ENCODE results near the gene CNTNAP4. TPM values are rescaled to one million over a fixed set of nuclear protein-coding genes. Genes with fewer than 3 reads are reported as not detected.

The CNTNAP4 gene
- total RNA-seq, 1 experiment from 2014 or later = not detected

DNA sequence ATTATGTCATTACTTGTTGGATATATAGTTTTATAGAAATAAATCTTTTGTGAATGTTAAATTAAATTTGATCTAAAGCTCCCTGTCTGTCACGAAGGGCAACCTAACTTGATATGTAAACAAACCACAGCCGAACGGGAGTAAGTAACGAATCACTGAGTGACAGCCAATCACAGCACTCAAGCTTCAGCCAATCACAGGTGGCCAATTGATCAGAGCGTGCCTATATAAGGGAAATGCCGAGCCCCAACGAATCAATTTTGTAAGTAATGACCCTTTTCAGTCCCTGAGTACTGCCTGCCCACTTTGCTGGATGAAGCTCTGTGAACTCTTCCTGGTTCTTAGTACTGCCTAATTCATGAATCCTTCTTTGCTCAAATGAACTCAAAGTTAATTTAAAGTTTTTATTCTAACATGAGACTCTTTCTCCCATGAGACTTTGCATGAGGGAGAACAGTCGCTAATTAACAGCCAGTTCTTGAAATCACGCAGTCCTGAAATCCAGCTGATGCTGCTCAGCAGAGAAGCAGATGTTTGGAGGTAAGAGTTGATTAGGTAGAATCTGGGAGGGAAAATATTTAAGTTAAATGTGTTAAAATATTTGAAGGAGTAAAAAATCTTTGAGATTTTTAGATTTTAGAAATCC lies 302.2 kb downstream of the CNTNAP4 start:
- H3K36me3 ChIP-seq = no peaks in the 10 kb centered on the region
- no peaks in the 10 kb centered on the region for H3K9me3 ChIP-seq
- DNase-seq = no peak
- no peaks in the 10 kb centered on the region for H3K27me3 ChIP-seq
- no peak overlapping the region for H3K4me3 ChIP-seq

DNA sequence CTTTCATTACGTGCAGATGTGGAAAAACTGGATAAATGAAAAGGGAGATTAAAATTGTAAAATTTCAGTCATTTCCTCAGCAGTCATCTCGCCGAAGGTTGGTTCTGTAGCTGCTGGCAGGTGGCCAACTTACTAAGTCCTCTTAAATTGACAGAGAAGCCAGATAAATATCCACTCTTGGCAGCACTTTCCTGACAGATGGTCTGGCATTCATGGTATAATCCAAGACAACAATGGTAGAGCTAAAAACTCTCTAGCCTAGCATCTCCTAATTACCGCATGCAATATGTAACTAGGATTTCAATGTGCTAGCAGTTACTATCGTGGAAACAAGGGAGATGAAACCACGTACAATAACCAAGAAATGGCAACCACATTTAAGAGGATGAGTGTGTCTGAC lies 306.3 kb downstream of the CNTNAP4 start:
- Histone ChIP-seq H3K27me3 (no peaks in the 10 kb centered on the region), H3K36me3 (no peaks in the 10 kb centered on the region), H3K4me3 (no peak overlapping the region), H3K9me3 (no peaks in the 10 kb centered on the region)
- peak; percentile 49 for DNase-seq

GRCh38 chr16:76583945-76584344 lies 306.7 kb downstream of the CNTNAP4 start:
- Histone ChIP-seq H3K27me3 (no peaks in the 10 kb centered on the region), H3K4me3 (no peak overlapping the region), H3K36me3 (no peaks in the 10 kb centered on the region), H3K9me3 (no peaks in the 10 kb centered on the region)
- no peak for DNase-seq

DNA sequence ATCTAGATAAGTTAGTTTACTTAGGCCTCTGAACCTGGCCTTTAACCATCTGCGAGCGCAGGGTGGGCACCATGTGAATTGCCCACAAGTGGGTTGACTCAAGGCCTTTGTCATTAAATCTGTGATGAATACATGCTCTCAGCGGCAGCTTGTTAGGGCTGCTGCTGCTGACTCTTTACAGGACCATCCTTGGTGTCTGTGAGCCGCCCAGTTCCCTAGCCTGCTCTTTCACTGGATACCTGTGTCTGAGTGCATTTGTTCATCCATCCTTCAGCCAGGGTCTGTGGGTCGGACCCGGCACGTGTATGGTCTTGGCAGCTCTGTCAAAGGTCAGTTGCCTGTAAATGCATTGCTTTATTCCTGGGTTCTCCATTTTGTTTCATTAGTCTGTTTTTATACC lies 321.3 kb downstream of the CNTNAP4 start:
- Histone ChIP-seq H3K36me3 (no peaks in the 10 kb centered on the region), H3K9me3 (no peaks in the 10 kb centered on the region), H3K4me3 (no peak overlapping the region), H3K27me3 (no peaks in the 10 kb centered on the region)
- no peak for DNase-seq

DNA sequence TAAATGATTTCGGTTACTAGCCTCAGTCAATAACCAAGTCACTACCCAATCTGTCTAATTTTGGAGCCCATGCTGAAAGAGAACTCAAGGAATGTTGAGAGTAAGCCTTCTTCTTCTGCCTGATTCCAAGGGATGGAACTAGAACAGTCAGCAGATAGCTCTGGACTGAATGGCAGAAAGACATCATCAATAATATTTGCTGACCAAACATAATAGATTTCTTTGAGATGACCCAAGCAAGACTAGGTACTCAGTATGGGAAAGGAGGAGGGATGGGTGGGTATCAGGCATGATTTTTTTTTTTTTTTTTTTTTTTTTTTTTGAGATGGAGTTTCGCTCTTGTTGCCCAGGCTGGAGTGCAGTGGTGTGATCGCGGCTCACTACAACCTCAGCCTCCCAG lies 330.1 kb downstream of the CNTNAP4 start:
- Histone ChIP-seq H3K9me3 (no peaks in the 10 kb centered on the region), H3K36me3 (no peaks in the 10 kb centered on the region), H3K4me3 (no peak overlapping the region), H3K27me3 (no peaks in the 10 kb centered on the region)
- DNase-seq = no peak

All from MG63 (cell line).